ENCODE measurements around the gene ADCY1. TPM values are rescaled to one million over a fixed set of nuclear protein-coding genes. Genes with fewer than 3 reads are reported as not detected.

ADCY1 gene
- polyA plus RNA-seq, 1 experiment: 0.26 TPM

DNA sequence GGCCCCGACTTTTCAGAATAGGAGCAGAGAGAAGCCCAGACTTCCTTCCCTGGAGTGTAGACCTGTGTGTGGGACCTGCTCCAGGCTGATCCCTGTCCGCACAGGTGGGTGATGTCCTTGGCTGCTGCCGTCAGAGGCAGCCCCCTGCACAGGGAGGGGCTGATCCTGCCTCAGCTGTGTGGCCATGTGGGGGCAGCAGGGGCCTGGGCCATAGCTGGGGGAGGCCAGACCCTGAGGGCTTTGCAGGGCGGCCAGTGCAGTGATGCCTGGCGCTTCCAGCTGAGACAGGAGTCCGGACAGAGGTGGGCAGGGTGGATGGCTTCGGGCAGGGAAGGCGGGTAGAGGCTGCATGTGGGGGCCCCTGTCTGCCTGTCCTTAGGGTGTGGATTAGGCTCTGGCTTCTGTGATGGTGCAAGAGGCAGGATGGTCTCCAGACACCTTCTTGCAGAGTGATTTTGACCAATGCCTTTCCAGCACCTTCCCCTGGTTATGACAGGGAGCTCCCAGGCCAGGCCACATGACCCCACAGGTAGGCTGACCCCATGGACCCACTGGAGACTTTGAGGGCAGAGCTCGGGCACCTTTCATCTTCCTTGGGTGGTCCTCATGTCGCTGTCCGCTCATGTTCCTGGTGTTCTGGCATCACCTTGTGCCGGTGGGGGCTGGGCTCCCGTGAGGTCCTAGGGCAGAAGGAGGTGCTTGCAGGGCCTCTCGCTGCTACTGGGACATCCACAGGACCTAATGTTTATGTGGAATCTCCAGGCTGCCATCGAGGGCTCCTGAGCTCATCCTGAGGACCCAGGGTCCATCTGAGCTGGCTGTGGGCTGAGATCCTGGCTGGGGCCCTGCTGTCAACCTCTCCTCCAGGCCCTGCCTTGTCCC lies 141.5 kb downstream of the ADCY1 start:
- no peaks in the 10 kb centered on the region; the same call in 1 of the 2 replicates for H3K27me3 ChIP-seq (ENCODE audit: control insufficient read depth, insufficient read depth, low read length)
- TF ChIP-seq, protein P1, sequence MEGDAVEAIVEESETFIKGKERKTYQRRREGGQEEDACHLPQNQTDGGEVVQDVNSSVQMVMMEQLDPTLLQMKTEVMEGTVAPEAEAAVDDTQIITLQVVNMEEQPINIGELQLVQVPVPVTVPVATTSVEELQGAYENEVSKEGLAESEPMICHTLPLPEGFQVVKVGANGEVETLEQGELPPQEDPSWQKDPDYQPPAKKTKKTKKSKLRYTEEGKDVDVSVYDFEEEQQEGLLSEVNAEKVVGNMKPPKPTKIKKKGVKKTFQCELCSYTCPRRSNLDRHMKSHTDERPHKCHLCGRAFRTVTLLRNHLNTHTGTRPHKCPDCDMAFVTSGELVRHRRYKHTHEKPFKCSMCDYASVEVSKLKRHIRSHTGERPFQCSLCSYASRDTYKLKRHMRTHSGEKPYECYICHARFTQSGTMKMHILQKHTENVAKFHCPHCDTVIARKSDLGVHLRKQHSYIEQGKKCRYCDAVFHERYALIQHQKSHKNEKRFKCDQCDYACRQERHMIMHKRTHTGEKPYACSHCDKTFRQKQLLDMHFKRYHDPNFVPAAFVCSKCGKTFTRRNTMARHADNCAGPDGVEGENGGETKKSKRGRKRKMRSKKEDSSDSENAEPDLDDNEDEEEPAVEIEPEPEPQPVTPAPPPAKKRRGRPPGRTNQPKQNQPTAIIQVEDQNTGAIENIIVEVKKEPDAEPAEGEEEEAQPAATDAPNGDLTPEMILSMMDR (IDR thresholded peaks at IDR 0.05; ENCODE audit: insufficient read depth, low read depth, low read length): no peak
- ChIA-PET POLR2A (no interaction called here), CTCF (no interaction called here)
- DNase-seq (ENCODE audit: low read depth): no peak
- no peak overlapping the region for H3K4me3 ChIP-seq (ENCODE audit: low read depth, low read length)
- H3K36me3 ChIP-seq (ENCODE audit: control insufficient read depth, insufficient read depth, low read length): no peaks in the 10 kb centered on the region

DNA sequence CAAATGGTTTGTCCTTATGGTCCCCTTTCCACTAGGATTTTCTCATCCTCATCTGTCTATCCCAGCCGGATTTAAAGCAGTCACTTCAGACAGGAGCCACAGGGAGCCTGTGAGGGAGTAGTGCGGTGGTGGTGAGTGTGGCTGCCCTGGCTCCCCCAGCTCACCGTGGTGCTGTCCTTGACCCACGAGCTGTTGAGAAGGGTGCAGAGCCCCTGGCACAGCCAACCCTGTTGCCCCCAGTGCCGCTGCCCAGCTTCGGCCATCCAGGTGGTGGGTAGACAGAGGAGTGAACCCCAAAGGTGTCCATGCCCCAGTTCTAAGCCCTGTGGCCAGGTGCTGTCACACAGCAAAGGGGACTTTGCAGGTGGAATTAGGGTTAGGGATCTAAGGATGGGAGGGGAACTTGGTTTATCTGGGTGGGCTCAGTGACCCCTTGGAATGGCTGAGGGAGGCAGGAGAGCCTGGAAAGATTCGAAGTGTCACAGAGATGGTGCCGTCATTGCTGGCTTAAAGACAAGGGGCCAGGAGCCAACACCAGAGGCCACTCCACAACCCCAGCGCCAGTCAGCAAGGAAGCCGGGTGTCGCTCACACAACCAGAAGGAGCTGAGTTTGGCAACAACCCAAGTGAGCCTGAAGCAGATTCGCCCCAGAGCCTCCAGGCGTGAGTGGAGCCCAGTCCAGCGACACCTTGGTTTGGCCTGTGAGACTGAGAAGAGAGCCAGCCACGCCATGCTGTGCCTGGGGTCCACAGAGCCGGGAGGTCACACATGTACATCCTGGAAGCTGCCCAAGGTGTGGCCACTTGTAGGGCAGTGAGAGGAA lies 142.4 kb downstream of the ADCY1 start:
- no peaks in the 10 kb centered on the region for H3K36me3 ChIP-seq (ENCODE audit: control insufficient read depth, insufficient read depth, low read length)
- DNase-seq (ENCODE audit: low read depth): no peak
- ChIA-PET POLR2A (no interaction called here), CTCF (no interaction called here)
- TF ChIP-seq, protein P1 (IDR thresholded peaks at IDR 0.05; ENCODE audit: insufficient read depth, low read depth, low read length): no peak
- H3K27me3 ChIP-seq (ENCODE audit: control insufficient read depth, insufficient read depth, low read length): no peaks in the 10 kb centered on the region; the same call in 1 of the 2 replicates
- H3K4me3 ChIP-seq (ENCODE audit: low read depth, low read length): no peak overlapping the region

DNA sequence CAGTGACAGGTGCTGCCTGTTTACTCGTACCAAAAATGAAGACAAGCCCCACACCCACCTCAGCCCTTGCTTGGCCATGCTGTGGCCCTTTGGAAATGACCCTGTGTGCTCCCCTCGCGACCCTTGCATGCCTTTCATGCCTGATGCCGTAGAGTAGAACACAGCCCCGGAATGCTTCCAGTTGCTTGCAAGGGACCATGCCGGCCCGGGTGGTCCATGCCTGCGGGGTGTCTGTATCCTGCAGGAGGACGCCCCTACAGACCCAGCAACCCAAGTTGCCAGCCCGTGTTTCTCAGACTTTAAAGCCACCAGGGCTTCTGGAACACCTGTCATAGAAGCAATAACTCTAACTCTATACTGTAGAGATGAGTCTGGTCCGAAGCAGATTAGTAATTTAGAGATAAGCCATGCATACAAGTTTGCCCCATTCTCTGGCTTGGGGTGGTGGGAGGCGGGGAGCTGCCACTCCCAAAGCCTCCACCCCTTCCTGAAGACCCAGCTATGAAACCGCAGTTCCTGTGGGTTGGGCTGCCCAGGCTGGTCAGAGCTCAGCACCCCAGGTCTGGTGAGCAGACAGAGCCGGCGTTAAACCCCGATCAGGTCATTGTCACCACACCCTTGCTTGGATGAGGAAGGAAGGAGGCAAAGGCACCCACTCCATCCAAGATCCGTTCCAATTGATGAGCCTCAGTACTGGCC lies 143.5 kb downstream of the ADCY1 start:
- ChIA-PET POLR2A (no interaction called here), CTCF (no interaction called here)
- TF ChIP-seq, protein P1 (IDR thresholded peaks at IDR 0.05; ENCODE audit: insufficient read depth, low read depth, low read length): no peak
- no peak for DNase-seq (ENCODE audit: low read depth)
- Histone ChIP-seq H3K27me3 (ENCODE audit: control insufficient read depth, insufficient read depth, low read length) (no peaks in the 10 kb centered on the region; the same call in 1 of the 2 replicates), H3K4me3 (ENCODE audit: low read depth, low read length) (no peak overlapping the region), H3K36me3 (ENCODE audit: control insufficient read depth, insufficient read depth, low read length) (no peaks in the 10 kb centered on the region)

DNA sequence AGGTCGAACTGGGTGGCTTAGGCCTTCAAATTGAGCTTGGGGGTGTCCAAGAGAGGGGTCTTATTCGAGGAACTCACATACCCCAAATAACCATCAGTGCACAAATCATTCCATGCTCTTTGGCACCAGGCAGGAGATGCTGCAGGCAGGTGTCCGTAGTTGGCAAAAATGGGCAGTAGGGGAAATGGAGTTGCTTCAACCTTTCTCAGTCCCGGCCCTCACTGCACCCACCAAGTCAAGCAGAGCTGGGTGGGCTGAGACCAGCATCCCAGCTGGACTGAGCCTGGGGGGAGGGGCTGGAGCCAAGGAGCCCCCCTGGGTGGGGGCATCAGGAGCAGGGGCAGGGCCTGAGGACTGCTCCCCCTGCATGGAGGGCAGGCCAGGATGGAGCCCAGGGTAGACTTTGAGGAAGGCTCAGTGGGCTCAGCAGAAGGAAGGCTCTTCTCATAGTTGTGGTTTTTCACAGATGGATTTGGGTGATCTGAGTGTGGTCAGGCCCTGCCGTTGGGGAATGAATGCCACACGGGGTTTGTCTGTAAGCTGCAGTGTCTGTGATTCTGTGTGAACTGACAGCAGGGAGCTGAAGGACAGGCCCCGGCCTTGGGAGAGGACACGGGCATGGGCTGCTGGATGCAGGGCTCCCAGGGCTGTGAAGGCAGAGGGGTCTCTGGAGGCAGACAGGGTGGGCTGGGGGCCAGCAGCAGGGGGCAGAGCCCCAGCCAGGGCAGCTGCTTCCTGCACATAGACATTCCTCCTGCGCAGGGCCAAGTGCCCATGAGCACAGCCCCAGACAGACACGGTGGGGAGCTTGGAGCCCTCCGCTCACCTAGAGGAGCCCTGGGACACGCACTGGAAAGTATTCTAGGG lies 144.5 kb downstream of the ADCY1 start:
- Histone ChIP-seq H3K4me3 (ENCODE audit: low read depth, low read length) (no peak overlapping the region), H3K36me3 (ENCODE audit: control insufficient read depth, insufficient read depth, low read length) (no peaks in the 10 kb centered on the region; the same call in 1 of the 2 replicates), H3K27me3 (ENCODE audit: control insufficient read depth, insufficient read depth, low read length) (no peaks in the 10 kb centered on the region)
- ChIA-PET CTCF (no interaction called here), POLR2A (no interaction called here)
- no peak for DNase-seq (ENCODE audit: low read depth)
- TF ChIP-seq, protein P1 (IDR thresholded peaks at IDR 0.05; ENCODE audit: insufficient read depth, low read depth, low read length): no peak

All from BJ (cell line).